HepG2 (cell line): Measurements from ENCODE around the gene BCAS4. TPM values are rescaled to one million over a fixed set of nuclear protein-coding genes. Genes with fewer than 3 reads are reported as not detected.
A peak's percentile ranks its signal among the peaks of the same experiment; 100 is the strongest.

Experiments used
- DPF2 ChIP-seq: sonication (generic); formaldehyde crosslinking; IDR thresholded peaks from 2 replicates; pipeline ENCODE4 v1.4.0; 2020; ENCODE audit warnings: mild to moderate bottlenecking, low read depth, missing genetic modification reagents, borderline replicate concordance
- IRF9 ChIP-seq: sonication (generic); formaldehyde crosslinking; IDR thresholded peaks from 2 replicates; pipeline ENCODE4 v1.8.0; 2022; ENCODE audit warnings: missing genetic modification reagents, mild to moderate bottlenecking, borderline replicate concordance
- KDM6A ChIP-seq: IDR thresholded peaks from 2 replicates; pipeline ENCODE4 v1.6.1; 2016; ENCODE audit warnings: low read depth
- KLF16 ChIP-seq, 2 experiments: sonication (generic) in 1 of 2; formaldehyde crosslinking in 1 of 2; IDR thresholded peaks; 2 replicates each; pipeline versions ENCODE4 v1.6.1 to v1.8.0; 2016 to 2023; ENCODE audit warnings: missing genetic modification reagents in 2 of 2, missing compliant biosample characterization in 1 of 2
- MED1 ChIP-seq: sonication (generic); formaldehyde crosslinking; IDR thresholded peaks from 2 replicates; pipeline ENCODE4 v1.4.0; 2020; ENCODE audit warnings: missing genetic modification reagents
- MTA3 ChIP-seq: sonication (generic); formaldehyde crosslinking; IDR thresholded peaks from 2 replicates; pipeline ENCODE4 v1.4.0; 2020; ENCODE audit warnings: missing genetic modification reagents
- SMC3 ChIP-seq: IDR thresholded peaks from 2 replicates; pipeline ENCODE4 v1.6.1; 2011; ENCODE audit warnings: low read length, improper control_type of control experiment
- SOX13 ChIP-seq, 3 experiments: fragments of 450-650 bp in 1 of 3; sonication (generic) in 1 of 3; formaldehyde crosslinking in 1 of 3; IDR thresholded peaks in 2 of 3; conservative IDR thresholded peaks in 1 of 3; 2 replicates each; pipeline versions ENCODE4 v1.5.0 to v1.6.1; 2016 to 2020; ENCODE audit warnings: antibody characterized with exemption in 1 of 3, mild to moderate bottlenecking in 1 of 3, missing compliant biosample characterization in 1 of 3, missing genetic modification reagents in 1 of 3, moderate library complexity in 1 of 3
- SRY ChIP-seq: sonication (generic); formaldehyde crosslinking; IDR thresholded peaks from 2 replicates; pipeline ENCODE4 v1.8.0; 2022; ENCODE audit warnings: mild to moderate bottlenecking, missing genetic modification reagents
- ZBTB40 ChIP-seq, 2 experiments: fragments of 450-650 bp in 1 of 2; sonication (generic) in 1 of 2; formaldehyde crosslinking in 1 of 2; IDR thresholded peaks; 2 replicates each; pipeline versions ENCODE4 v1.6.1 to v1.8.0; 2016 to 2022; ENCODE audit warnings: antibody characterized with exemption in 1 of 2, mild to moderate bottlenecking in 1 of 2, missing genetic modification reagents in 1 of 2
- ZNF703 ChIP-seq: sonication (generic); formaldehyde crosslinking; IDR thresholded peaks from 2 replicates; pipeline ENCODE4 v1.5.1; 2020; ENCODE audit warnings: missing genetic modification reagents, mild to moderate bottlenecking, moderate library complexity, borderline replicate concordance
- ZNF724P ChIP-seq: sonication (generic); formaldehyde crosslinking; IDR thresholded peaks from 2 replicates; pipeline ENCODE4 v1.8.0; 2022; ENCODE audit warnings: missing genetic modification reagents, borderline replicate concordance
- ZNF737 ChIP-seq: sonication (generic); formaldehyde crosslinking; IDR thresholded peaks from 2 replicates; pipeline ENCODE4 v1.5.0; 2020; ENCODE audit warnings: missing genetic modification reagents, mild to moderate bottlenecking, borderline replicate concordance
- ZNF761 ChIP-seq: sonication (generic); formaldehyde crosslinking; conservative IDR thresholded peaks from 2 replicates; pipeline ENCODE4 v1.4.0; 2020; ENCODE audit warnings: mild to moderate bottlenecking, missing genetic modification reagents
- ZNF839 ChIP-seq: sonication (generic); formaldehyde crosslinking; IDR thresholded peaks from 2 replicates; pipeline ENCODE4 v1.4.0; 2020; ENCODE audit warnings: missing genetic modification reagents, mild to moderate bottlenecking, borderline replicate concordance
- polyA plus RNA-seq, 8 experiments: library from polyadenylated mRNA; depleted of rRNA in 3 of 8; stranded (reverse) in 7 of 8; unstranded in 1 of 8; fragments of >200 nt; fragmentation: Illumina TruSeq in 4 of 8; extraction: Trizol in 4 of 8; gene quantifications; 2 replicates each; pipeline versions ENCODE4 v1.2.1 to v1.2.3, GENCODE V29; 2011 to 2016; ENCODE audit warnings: low read depth in 4 of 8, missing spikeins in 1 of 8, mixed read lengths in 1 of 8; ENCODE audit not compliant: insufficient read depth in 1 of 8
- total RNA-seq, 5 experiments: library from RNA; depleted of rRNA; stranded (reverse); fragments of >200 nt; fragmentation: Illumina TruSeq; extraction: Trizol; gene quantifications; 2 replicates each; pipeline ENCODE4 v1.2.3, GENCODE V29; 2016; ENCODE audit warnings: low read depth in 1 of 5
- TF ChIP-seq, protein P1 (sequence below), 2 experiments: fragments of 450-650 bp in 1 of 2; sonication (generic) in 1 of 2; formaldehyde crosslinking; IDR thresholded peaks; 2 replicates each; pipeline versions ENCODE4 v1.5.0 to v1.8.0; 2020 to 2022; ENCODE audit warnings: mild to moderate bottlenecking in 1 of 2, missing genetic modification reagents in 1 of 2

BCAS4 gene
- total and polyA plus RNA-seq, 2 of the 13 experiments (the other 11 are each of a cell fraction or from before 2014, with no cell fraction given) = 7.2 to 8.0 TPM

DNA sequence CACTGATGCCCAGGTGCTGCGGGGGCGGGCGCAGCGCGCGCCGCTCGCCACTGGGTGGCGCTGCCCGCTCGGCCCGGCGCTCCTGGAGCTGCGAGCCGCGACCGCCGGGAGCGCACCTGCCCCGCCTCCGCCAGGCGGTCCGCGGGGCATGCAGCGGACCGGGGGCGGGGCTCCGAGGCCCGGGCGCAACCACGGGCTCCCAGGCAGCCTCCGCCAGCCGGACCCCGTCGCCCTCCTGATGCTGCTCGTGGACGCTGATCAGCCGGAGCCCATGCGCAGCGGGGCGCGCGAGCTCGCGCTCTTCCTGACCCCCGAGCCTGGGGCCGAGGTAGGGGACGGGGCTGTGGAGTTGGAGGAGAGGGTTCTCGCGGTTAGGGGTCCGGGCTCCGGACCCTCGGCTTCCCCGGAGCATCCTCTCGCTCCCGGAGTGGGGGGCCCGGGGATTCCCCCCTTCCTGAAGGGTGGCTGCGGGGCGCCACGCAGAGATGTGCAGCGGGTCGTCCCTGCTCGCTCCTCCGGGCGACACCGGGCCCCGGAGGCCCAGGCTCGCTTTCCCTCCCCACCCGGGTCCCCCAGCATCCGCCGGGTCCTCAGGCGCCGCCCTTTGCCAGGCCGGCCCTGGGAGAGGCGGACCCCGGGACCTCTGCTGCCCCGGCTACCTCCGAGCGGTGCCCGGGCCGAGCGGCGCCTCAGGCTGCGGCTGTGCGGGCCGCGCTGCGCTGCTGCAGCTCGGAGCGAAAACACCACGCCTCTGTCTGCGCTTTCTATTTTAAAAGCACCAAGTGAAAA, at the start of gene BCAS4 (continued):
- no peak for TF ChIP-seq ZBTB40 (IDR thresholded peaks at IDR 0.05)
- no peak for TF ChIP-seq ZBTB40 (CRISPR knock-in tag; IDR thresholded peaks at IDR 0.05)
- TF ChIP-seq, protein P1, sequence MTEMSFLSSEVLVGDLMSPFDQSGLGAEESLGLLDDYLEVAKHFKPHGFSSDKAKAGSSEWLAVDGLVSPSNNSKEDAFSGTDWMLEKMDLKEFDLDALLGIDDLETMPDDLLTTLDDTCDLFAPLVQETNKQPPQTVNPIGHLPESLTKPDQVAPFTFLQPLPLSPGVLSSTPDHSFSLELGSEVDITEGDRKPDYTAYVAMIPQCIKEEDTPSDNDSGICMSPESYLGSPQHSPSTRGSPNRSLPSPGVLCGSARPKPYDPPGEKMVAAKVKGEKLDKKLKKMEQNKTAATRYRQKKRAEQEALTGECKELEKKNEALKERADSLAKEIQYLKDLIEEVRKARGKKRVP (CRISPR knock-in tag; IDR thresholded peaks at IDR 0.05) = no peak
- no peak; the same call in 1 of the 2 replicates for TF ChIP-seq MED1
- TF ChIP-seq SRY (CRISPR knock-in tag) = peak; percentile 66; the same call in 1 of the 2 replicates
- peak; percentile 71; the same call in 1 of the 2 replicates for TF ChIP-seq ZNF761 (CRISPR knock-in tag)
- peak; percentile 17; the same call in 1 of the 2 replicates for TF ChIP-seq SMC3
- TF ChIP-seq DPF2 = no peak
- TF ChIP-seq ZNF839 (CRISPR knock-in tag) = no peak
- TF ChIP-seq KLF16 (CRISPR knock-in tag; IDR thresholded peaks at IDR 0.05) = peak in 1 of 2 experiments; percentile 80; a peak in 1 of 4 replicates
- TF ChIP-seq SOX13 (IDR thresholded peaks at IDR 0.05) = no peak
- TF ChIP-seq SOX13 (CRISPR knock-in tag; conservative IDR thresholded peaks at IDR 0.05 in 1 of 2, IDR thresholded peaks at IDR 0.05 in 1 of 2) = no peak; a peak in 2 of 4 replicates
- TF ChIP-seq ZNF737 (CRISPR knock-in tag) = no peak
- no peak for TF ChIP-seq MTA3 (CRISPR knock-in tag)
- no peak for TF ChIP-seq ZNF724P (CRISPR knock-in tag)
- TF ChIP-seq IRF9 = peak; percentile 92; the same call in 1 of the 2 replicates
- peak; percentile 75; the same call in 1 of the 2 replicates for TF ChIP-seq ZNF703 (CRISPR knock-in tag)
- no peak for TF ChIP-seq KDM6A (CRISPR knock-in tag)
